ENCODE data around the gene NDUFB11. TPM values are rescaled to one million over a fixed set of nuclear protein-coding genes. Genes with fewer than 3 reads are reported as not detected.

NDUFB11 gene
- total RNA-seq, 1 donor from 2014 or later, result 82.8 TPM

DNA sequence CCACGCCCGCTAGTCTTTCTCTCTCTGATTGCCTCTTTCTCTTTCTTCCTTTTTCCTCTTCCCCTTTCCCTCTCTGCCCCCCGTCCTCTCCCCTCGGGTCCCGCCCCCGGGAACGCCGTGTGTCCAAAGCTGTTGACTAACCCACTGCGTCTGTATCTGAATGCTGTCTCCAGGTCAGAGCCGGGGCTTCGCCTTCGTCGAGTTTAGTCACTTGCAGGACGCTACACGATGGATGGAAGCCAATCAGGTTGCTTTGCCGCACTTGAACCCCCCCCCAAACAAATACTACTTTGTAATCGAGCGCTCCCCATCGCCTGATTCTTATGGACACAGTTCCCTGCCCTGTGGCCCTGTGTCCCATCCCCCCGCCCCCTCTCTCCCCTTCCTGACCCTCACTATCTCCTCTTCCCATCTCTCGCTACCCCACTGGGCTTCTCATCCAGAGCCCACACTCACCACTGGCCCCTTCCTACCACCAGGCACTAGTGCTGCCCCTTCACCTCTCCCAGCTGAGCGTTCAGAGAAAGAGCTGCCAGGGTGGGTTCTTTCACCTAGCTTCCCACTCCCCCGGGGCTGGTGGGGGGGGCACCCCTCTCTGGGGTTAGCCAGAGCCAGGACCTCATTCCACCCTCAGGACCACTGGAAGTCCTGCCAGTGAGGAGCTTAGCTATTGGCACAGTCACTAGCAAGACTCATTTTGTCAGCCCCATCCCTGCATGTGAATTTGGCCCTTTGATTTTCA lies 30.5 kb upstream of the NDUFB11 start:
- DNase-seq, result no peak

DNA sequence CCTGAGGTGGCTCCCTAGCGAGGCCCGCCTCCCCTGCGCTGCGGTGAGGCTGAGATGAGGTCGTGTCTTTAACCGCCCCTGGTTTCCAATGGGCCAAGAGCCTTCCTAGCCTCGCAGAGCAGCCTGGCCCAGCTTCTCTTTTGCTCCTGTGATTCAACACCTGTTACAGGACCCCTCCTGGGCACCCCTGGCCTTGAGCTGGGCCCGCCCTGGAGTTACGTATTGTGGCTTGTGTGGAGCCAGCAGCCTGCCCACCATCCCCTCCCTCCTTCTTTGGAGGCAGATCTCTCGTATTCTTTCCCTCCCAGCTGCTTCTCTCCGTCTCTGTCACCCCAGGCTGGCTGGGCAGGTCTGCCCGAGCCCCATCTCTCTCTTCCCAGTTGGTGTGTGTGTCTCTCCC lies 29.9 kb upstream of the NDUFB11 start:
- DNase-seq, result no peak

DNA sequence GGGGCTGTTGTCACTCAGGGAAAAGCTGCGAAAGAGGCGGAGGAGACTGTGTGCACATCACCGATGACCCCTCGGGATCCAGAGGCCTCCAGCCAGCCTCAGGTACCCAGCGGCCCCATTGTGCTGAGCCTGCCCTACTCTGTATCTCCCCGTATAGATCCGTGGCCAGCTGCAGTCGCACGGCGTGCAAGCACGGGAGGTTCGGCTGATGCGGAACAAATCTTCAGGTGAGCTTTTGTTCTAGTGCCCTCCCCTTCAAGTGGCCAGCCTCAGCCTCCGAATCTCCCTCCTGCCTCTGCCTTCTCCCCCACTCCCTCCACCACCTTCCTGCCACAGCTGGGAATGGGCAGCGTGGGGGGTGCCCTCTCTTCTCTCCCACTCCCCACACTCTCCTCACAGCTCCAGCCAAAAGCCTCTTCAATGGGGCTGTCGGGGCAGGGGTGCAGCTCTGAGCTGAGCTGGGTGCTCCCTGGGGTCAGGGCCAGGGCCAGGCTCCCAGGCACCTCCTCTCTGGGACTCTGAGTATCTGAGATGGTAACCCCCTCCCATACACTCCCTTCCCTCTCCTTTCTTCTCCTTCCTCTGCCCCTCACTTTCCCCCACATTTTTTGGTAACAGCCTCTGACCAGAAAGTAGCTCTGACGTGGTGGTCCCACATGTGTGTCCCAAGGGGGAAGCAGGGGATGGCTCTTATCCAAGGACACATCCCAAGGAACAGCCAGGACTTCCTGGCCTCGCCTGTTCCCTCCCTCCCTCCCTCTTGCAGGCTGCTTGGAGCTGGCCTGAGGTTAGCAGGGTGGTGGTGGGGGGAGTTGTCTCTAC lies 28.7 kb upstream of the NDUFB11 start:
- DNase-seq, result no peak

DNA sequence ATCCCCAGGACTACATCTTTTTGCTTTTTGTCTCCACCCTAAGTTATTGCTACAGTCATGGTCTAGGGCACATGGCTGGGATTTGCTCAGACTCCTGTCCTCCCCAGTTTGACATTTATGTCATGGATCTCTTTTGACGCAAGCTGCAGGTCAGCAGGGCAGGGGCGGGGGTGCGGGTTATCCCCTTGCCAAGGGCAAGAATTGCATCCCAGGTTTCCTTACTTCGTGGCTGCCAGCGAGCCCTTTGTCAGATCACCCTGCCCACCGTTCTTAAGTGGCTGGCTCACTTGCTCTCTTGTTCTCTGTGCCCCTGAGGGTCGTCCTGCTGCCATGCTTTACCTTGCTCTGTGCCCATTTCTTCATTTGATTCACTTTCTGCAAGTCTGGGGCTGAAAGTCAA lies 28.0 kb upstream of the NDUFB11 start:
- DNase-seq, result no peak

DNA sequence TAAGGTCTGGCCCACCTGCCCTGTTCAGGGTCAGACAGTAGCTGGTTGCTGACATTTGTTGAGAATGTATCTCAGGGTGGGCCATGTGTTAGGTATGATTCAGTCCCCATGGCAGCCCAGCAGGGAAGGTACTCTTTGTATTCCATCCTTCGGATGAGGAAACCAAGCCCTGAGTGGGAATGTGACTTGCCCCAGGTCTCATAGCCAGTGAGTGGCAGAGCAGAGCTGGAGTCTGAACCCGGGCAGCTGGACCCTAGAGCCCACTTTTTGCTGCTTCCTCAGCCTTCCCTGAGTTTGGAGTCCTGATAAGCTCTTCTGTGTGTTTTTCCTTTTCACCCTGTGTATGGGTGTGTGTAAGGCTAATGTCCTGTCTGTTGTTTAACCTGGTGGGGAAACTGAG lies 27.5 kb upstream of the NDUFB11 start:
- DNase-seq, result no peak

DNA sequence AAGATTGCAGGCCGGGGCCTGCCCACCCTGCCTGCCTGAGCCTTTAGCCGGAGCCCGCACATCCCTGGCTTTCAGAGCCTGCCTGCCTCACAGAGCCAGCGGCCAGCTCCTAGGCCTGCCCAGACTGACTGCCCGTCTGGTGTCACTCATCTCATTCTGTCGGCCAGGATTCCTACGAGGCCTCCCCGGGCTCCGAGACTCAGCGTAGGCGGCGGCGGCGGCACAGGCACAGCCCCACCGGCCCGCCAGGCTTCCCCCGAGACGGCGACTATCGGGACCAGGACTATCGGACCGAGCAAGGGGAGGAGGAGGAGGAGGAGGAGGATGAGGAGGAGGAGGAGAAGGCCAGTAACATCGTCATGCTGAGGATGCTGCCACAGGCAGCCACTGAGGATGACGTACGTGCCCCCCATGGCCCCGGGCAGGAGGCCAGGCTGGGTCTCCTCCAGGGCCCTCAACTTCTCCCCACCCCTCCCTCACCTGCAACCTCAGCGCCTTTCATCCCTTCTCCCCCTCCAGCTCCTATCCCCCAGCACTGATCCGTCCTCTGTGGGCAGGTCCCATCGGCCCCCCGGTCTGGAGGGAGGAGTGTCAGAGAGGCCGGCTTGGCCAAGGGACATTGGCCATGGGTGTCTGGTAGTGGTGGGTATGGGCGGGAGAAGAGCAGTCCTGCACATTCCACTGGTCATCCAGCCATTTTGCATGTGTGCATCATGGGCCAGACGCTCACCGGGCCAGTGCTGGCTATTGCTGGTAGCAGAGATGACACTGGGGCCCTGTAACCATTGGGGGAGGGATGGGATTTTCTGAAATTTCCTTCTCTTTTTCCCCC lies 26.6 kb upstream of the NDUFB11 start:
- DNase-seq, result no peak

DNA sequence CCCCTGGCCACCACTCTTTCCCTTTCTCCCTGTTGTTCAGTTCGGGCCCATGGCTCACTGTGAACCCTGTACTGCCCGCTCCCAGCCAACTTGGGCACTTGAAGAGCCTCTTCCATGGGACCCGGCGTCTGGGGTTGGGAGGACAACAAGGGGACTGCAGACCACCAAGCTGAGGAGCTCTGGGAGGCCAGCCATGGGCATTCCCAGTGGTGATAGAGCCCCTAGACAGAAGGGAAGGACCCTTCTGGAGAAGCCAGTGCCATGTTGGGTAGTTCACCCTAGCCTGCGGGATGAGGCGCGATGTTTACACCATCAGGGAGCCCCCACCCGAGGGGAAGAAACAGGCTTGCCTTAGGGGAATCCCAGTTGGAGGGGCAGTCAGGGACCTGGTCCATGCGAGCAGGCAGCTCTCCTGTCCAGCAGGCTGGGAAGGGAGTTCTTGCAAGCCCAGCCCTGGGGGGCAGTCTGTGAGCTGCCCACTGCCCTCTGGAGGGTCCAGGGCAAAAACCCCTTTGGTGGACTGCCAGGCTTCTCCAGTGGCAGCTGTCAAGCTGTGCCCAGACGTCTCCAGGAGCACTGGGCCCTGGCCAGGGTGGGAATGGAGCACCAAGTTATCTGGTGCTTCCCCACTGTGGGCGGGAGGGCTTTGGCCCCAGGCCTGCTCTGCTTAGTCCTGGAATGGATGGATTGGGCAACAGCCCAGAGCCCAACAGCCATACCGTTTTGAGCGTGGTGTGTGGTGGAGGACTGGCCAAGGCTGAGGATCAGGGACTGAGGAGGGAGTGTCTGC lies 25.4 kb upstream of the NDUFB11 start:
- no peak for DNase-seq

DNA sequence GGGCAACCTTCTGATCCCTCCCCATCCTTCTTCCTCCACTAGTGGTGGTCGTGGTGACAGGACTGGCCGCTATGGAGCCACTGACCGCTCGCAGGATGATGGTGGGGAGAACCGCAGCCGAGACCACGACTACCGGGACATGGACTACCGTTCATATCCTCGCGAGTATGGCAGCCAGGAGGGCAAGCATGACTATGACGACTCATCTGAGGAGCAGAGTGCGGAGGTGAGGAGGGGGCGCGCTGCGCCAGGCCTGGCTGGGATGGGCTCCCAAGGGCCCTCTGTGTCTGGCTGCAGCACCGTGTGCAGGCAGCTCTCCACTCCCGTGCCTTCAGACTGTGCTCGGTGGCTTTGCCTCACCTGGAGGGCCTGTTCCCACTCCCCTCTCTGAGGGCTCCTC lies 24.8 kb upstream of the NDUFB11 start:
- no peak for DNase-seq

DNA sequence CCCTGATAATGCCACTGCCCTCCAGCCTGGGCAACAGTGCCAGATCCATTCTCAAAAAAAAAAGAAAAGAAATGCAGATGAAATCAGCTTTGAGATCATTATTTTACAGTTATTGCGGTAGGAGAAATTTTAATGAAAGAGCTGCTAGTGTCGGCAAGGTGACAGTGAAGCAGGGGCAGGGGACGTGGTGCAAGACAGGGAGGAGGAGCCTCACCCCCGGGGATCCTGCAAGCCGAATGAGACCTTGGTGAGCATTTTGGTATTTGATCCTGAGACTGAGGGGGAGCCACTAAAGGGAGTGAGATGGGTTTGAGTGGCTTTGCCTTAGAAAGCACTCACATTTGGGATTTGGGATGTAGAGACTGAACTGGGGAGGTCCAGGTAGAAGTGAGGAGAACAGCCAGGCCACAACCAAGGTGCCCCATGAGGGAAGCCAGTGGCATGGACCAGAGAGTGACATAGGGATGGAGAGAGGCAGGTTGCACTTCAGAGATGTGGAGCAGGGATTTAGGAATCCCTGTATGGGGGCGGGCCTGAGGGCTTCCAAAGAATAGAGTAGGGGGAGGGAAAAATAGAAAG lies 24.1 kb upstream of the NDUFB11 start:
- DNase-seq, result no peak

DNA sequence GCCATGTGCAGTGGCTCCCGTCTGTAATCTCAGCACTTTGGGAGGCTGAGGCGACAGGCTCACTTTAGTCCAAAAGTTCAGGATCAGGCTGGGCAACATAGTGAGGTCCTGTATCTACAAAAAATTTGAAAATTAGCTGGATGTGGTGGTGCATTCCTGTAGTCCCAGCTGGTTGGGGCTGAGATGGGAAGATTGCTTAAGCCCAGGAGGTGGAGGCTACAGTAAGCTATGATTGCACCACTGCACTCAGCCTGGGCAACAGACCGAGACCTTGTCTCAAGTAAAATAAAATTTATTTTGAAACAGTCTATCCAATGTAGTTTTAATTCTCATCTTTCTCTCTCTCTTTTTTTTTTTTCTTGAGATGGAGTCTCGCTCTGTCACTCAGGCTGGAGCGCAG lies 21.6 kb upstream of the NDUFB11 start:
- DNase-seq, result no peak

DNA sequence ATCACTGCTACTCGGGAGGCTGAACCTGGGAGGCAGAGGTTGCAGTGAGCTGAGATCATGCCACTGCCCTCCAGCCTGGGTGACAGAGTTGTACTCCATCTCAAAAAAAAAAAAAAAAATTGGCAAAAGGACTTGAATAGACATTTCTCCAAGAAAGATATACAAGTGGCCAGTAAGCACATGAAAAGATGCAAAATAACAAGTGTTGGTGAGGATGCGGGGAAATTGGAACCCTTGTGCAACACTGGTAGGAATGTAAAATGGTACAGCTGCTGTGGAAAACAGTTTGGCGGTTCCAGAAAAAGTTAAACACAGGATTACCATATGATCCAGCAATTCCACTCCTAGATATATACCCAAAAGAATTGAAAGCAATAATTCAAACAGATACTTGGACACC lies 19.9 kb upstream of the NDUFB11 start:
- no peak for DNase-seq

DNA sequence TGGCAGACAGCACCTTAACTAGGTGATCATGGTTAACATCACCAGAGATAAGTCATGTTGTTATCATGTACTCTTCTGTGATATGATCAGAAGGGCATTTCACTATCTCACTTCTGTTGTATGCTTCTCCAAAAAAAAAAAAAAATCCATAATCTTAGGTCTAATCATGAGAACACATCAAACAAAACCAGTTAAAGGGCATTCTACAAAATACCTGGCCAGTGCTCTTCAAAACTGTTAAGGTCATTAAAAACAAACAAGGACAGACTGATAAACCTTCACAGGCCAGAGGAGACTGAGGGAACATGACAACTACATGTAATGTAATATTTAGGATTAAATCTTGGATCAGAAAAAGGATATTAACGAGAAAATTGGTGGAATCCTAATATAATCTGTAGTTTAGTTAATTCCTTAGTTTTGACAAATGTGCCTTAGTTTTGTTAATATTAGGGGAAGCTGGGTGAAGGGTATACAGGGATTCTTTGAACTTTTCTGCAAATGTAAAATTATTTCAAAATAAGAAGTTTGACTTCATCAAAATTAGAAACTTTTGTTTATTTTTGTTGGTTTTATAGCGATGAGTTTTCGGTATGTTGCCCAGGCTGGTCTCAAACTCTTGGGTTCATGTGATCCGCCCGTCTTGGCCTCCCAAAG lies 18.6 kb upstream of the NDUFB11 start:
- DNase-seq, result no peak

DNA sequence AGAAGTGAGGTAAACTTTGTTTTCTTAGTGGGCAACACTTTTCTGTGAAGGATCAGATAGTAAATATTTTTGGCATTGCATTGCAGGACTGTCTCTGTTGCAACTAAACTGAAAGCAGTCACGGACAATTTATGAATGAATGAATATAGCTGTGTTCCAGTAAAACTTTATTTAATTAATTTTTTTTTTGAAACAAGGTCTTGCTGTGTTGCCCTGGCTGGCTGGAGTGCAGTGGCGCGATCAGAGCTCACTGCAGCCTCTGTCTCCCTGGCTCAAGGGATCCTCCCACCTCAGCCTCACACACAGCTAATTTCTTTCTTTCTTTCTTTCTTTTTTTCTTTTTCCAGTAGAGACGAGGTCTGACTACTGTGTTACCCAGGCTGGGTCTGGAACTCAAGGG lies 16.3 kb upstream of the NDUFB11 start:
- DNase-seq, result no peak

DNA sequence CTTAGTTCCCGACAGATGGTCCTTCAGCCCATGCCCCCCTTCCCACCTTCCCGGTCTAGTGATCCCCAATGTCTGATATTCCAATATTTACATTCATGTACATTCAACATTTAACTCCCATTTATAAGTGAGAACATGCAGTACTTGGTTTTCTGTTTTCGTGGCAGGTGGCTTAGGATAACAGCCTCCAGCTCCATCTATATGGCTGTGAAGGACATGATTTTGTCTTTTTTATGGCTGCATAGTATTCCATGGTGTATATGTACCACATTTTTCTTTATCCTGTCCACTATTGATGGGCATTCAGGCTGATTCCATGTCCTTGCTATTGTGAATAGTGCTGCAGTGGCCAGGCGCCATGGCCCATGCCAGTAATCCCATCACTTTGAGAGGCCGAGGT lies 14.3 kb upstream of the NDUFB11 start:
- DNase-seq, result no peak

DNA sequence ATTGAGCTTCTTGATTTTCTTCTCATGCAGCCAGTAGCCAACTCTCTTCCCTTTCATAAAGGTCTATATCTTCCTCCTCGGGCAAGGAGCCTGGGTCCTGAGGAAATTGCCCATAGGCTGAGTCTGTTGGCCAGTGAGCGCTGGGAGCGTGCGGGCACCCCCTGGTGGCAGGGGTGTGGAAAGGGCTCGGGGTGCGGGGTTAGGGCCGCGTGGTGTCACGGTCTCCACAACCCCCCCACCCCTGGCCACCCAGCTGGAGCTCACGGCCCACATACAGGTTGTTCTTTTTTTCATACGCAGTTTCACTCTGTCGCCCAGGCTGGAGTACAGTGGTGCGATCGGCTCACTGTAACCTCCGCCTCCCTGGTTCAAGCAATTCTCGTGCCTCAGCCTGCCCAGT lies 13.6 kb upstream of the NDUFB11 start:
- no peak for DNase-seq

DNA sequence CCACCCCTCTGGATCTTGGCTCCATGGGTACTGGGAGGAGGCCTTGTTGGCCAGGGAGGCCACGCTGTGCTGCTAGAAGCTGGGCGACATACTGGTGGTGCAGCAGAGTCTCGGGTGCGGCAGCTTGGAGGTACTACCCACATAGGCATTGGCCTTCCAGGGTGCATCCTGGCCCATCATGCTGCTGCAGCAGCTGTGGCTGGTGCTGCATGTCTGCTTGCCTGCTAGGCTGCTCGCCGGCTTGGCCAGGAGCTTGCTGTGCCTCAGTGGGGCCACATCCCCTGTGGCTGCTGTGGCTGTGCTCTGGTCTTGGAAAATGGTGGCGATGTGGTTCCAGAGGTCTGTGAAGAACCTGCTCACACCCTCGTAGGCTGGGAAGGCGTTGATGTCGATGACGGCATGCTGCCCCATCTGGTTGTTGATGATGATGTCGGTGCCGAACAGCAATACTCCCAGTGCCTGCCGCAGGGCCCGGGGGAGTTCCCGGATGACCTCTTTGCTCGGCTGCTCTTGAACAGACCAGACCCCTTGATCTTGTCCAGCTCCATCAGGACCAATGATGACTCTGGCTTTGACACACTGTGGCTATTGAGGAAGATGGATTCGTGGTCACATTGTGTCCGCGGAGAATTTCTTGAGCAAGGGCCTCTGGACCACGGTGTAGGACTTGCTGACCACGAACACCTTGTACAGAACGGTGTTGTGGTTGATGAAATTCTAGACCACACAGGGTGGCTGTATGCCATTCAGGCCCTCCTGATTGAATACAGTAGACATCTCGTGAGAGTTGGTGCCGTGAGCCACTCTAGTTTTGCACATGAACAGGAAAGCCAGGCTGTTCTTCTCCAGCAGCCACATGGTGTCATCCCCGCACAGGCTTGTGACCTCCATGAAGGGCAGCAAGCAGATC lies 12.4 kb upstream of the NDUFB11 start:
- no peak for DNase-seq

DNA sequence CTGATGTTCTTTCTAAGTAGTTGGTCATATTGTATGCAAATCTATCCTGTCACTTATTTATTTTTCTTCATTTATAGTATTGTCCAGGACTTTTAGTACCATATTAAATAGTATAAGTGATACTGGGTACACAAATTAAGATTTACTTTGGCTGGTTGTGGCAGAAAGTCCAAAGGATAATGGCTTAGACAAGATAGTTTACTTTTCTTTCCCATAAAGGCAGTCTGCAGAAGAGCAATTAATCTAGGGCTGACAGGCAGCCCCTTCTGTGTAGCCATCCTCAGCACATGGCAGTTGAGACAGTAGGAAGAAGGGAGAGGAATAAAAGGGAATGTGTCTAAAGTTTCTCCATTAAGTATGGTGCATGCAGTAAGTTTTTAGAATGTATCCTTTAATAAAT lies 6.9 kb upstream of the NDUFB11 start:
- DNase-seq, result no peak

DNA sequence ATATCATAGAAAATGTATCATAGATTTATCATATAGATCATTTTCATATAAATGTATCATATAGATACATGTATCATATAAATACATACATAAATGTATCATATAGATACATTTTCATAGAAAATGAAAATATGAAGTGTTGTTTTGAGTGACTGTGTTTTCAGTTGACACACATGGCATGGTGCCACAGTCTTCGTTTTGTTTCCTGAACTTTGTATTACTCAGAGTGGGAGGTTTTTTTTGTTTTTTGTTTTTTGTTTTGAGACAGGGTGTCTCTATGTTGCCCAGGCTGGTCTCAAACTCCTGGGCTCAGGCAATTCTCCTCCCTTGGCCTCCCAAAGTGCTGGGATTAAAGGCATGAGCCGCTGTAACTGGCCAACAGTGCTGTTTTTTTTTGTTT lies 4.4 kb upstream of the NDUFB11 start:
- DNase-seq, result no peak

DNA sequence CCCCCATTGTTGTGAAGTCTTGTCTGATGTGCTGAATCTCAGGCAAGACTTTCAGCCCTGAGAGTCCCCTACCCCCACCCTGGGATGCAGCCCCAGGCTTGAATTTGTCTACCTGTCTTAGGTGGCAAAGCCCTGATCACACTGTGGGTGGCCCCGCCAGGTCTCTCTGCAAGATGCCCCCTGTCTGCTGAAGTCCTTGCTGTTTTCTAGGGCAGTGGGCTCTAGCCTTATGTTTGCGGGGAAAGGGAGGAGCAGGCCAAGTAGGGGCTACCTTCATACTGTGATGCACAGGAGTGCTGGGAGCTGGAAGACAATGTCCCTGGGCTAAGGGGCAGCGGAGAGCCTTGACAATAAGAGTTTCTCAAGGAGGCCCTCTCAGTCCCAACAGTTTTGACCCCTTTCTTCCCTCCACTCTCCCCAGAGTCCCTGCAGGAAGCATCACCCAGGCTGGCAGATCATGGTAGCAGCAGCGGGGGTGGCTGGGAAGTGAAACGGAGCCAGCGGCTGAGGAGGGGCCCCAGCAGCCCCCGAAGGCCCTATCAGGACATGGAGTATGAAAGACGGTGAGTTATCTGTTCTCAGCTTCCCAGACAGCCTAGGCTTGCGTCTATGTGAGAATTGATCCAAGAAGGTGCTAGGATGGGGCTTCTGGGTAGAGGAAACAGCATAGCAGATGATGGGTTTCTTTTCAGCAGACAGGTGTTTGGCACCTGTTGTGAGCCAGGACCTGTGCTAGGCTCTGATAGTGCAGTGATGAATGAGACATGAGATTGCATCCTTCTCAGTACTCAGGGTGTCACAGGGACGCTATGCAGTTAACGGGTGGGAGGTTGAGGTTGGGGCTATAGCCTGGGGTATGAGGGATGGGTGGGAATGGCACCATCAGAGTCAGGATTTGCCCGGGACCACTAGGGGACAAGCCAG lies 2.7 kb upstream of the NDUFB11 start:
- DNase-seq, result no peak

Measured in tongue (tissue), 2 donors.